WTC11 (cell line): ENCODE results near the gene MLC1. TPM values are rescaled to one million over a fixed set of nuclear protein-coding genes. Genes with fewer than 3 reads are reported as not detected.

Experiments used
- ATAC-seq: fragments of 200-7000 bp; cut with Tn5 transposase; 2 replicates; pipeline ENCODE4 v1.10.0; 2021; ENCODE audit warnings: mild to moderate bottlenecking, moderate library complexity
- CTCF ChIA-PET: fragments of 300-600 bp; sonication (Branson Sonifier 250); formaldehyde crosslinking; loops from one replicate; lab custom pipeline; 2021; ENCODE audit warnings: antibody characterized with exemption; lab: Charles Lee
- POLR2A ChIA-PET: fragments of 350-600 bp; sonication (Branson Sonifier 250); formaldehyde crosslinking; loops from one replicate; lab custom pipeline; 2021; ENCODE audit warnings: antibody characterized with exemption; lab: Charles Lee
- DNase-seq: peaks from one replicate; pipeline ENCODE4 v3.0.0; 2021; ENCODE audit warnings: low spot score
- H3K27ac Mint-ChIP-seq: 2 replicates; pipeline ENCODE4 v1.8.0; 2021; ENCODE audit warnings: mixed read lengths
- H3K27me3 Mint-ChIP-seq: 2 replicates; pipeline ENCODE4 v1.8.0; 2021; ENCODE audit warnings: low read depth, mild to moderate bottlenecking, moderate library complexity, mixed read lengths
- H3K36me3 Mint-ChIP-seq: 2 replicates; pipeline ENCODE4 v1.8.0; 2021; ENCODE audit warnings: mixed read lengths
- H3K4me1 Mint-ChIP-seq: 2 replicates; pipeline ENCODE4 v1.8.0; 2022; ENCODE audit warnings: mixed read lengths
- H3K4me3 Mint-ChIP-seq: 2 replicates; pipeline ENCODE4 v1.8.0; 2021; ENCODE audit warnings: mild to moderate bottlenecking, moderate library complexity, mixed read lengths
- H3K9me3 Mint-ChIP-seq: 2 replicates; pipeline ENCODE4 v1.8.0; 2021; ENCODE audit warnings: mixed read lengths
- CBFB ChIP-seq: sonication (generic); formaldehyde crosslinking; IDR thresholded peaks from 2 replicates; pipeline ENCODE4 v1.8.1; 2022; ENCODE audit warnings: mild to moderate bottlenecking, low read depth, missing genetic modification reagents
- ESRRA ChIP-seq: sonication (generic); formaldehyde crosslinking; IDR thresholded peaks from 2 replicates; pipeline ENCODE4 v1.8.1; 2022; ENCODE audit warnings: mild to moderate bottlenecking, missing genetic modification reagents, borderline replicate concordance
- KAT7 ChIP-seq: sonication (generic); formaldehyde crosslinking; IDR thresholded peaks from 2 replicates; pipeline ENCODE4 v1.8.1; 2023; ENCODE audit warnings: missing genetic modification reagents, mild to moderate bottlenecking, borderline replicate concordance
- MXD4 ChIP-seq: fragments of 250-450 bp; sonication (Bioruptor Pico); IDR thresholded peaks from 2 replicates; pipeline ENCODE4 v1.8.0; 2021; ENCODE audit warnings: mild to moderate bottlenecking, moderate library complexity, borderline replicate concordance
- NFATC4 ChIP-seq: fragments of 250-450 bp; sonication (Bioruptor Pico); IDR thresholded peaks from 2 replicates; pipeline ENCODE4 v1.9.0; 2021; ENCODE audit warnings: mild to moderate bottlenecking
- NFYB ChIP-seq: sonication (generic); formaldehyde crosslinking; conservative IDR thresholded peaks from 2 replicates; pipeline ENCODE4 v1.8.0; 2022; ENCODE audit warnings: low read depth, missing genetic modification reagents
- TEAD4 ChIP-seq: sonication (generic); formaldehyde crosslinking; IDR thresholded peaks from 2 replicates; pipeline ENCODE4 v1.8.0; 2022; ENCODE audit warnings: mild to moderate bottlenecking, missing genetic modification reagents
- ZNF121 ChIP-seq: sonication (generic); formaldehyde crosslinking; IDR thresholded peaks from 2 replicates; pipeline ENCODE4 v1.8.0; 2023; ENCODE audit warnings: missing genetic modification reagents
- ZNF317 ChIP-seq: sonication (generic); formaldehyde crosslinking; IDR thresholded peaks from 2 replicates; pipeline ENCODE4 v1.8.1; 2023; ENCODE audit warnings: low read depth, mild to moderate bottlenecking, moderate library complexity, missing genetic modification reagents, borderline replicate concordance
- ZNF396 ChIP-seq: fragments of 250-450 bp; sonication (Bioruptor Pico); IDR thresholded peaks from 2 replicates; pipeline ENCODE4 v1.8.0; 2021; ENCODE audit warnings: mild to moderate bottlenecking, moderate library complexity, borderline replicate concordance
- ZNF416 ChIP-seq: fragments of 250-450 bp; sonication (Bioruptor Pico); IDR thresholded peaks from 2 replicates; pipeline ENCODE4 v1.9.0; 2021; ENCODE audit warnings: mild to moderate bottlenecking, inconsistent platforms
- ZNF671 ChIP-seq: fragments of 250-450 bp; sonication (Bioruptor Pico); IDR thresholded peaks from 2 replicates; pipeline ENCODE4 v1.8.0; 2021; ENCODE audit warnings: mild to moderate bottlenecking
- total RNA-seq: library from RNA; stranded (reverse); gene quantifications from 3 replicates; pipeline ENCODE4 v1.2.3, GENCODE V29; 2021
- TF ChIP-seq, protein P1 (sequence below): sonication (generic); formaldehyde crosslinking; IDR thresholded peaks from 2 replicates; pipeline ENCODE4 v1.8.1; 2023; ENCODE audit warnings: mild to moderate bottlenecking, missing genetic modification reagents
- TF ChIP-seq, protein P2 (sequence below): sonication (generic); formaldehyde crosslinking; IDR thresholded peaks from 2 replicates; pipeline ENCODE4 v1.8.0; 2023; ENCODE audit warnings: missing genetic modification reagents
- TF ChIP-seq, protein P3 (sequence below): sonication (generic); formaldehyde crosslinking; IDR thresholded peaks from 2 replicates; pipeline ENCODE4 v1.8.1; 2022; ENCODE audit warnings: missing genetic modification reagents, borderline replicate concordance
- TF ChIP-seq, protein P4 (sequence below): sonication (generic); formaldehyde crosslinking; IDR thresholded peaks from 2 replicates; pipeline ENCODE4 v1.8.1; 2022; ENCODE audit warnings: mild to moderate bottlenecking, moderate library complexity, missing genetic modification reagents
- TF ChIP-seq, protein P5 (sequence below): sonication (generic); formaldehyde crosslinking; IDR thresholded peaks from 2 replicates; pipeline ENCODE4 v1.8.0; 2022; ENCODE audit warnings: mild to moderate bottlenecking, missing genetic modification reagents
- TF ChIP-seq, protein P6 (sequence below): sonication (generic); formaldehyde crosslinking; IDR thresholded peaks from 2 replicates; pipeline ENCODE4 v1.8.0; 2022; ENCODE audit warnings: mild to moderate bottlenecking, missing genetic modification reagents
- TF ChIP-seq, protein P7 (sequence below): sonication (generic); formaldehyde crosslinking; IDR thresholded peaks from 2 replicates; pipeline ENCODE4 v1.8.1; 2023; ENCODE audit warnings: mild to moderate bottlenecking, moderate library complexity, missing genetic modification reagents
- TF ChIP-seq, protein P8 (sequence below): fragments of 250-450 bp; sonication (Bioruptor Pico); IDR thresholded peaks from 2 replicates; pipeline ENCODE4 v1.8.0; 2021; ENCODE audit warnings: mild to moderate bottlenecking

MLC1 gene
- total RNA-seq, 1 experiment from 2014 or later: 0.13 TPM

DNA sequence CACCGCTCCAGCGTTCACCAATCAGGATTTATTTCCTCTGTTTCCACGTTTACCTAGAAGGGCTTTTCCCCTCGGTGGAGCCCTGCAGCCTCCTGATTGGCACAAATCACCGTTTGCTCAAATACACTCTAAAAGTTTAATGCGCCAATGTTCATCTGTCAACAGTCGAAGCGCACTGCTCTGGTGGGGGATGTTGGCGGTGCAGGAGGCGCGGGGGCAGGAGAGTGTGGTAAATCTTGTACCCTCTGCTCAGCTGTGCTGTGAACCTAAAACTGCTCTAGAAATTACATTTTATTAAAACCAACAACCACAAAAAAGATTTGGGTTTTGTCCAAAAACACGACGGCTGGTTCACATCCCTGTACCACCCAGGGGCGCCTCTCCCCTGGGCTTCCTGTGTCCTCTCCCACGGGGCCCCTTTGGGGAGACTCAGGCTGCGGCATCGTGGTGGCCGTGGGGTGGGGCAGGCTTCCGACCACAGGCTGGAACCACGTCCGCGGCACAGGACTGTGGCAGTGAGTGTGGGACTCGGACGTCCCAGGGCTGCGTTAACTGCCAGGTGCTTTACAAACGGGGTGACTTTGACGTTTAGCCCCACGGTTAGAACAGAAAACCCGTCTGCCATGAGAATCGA is 40.6 kb downstream of the MLC1 start (continued):
- TF ChIP-seq, protein P1, sequence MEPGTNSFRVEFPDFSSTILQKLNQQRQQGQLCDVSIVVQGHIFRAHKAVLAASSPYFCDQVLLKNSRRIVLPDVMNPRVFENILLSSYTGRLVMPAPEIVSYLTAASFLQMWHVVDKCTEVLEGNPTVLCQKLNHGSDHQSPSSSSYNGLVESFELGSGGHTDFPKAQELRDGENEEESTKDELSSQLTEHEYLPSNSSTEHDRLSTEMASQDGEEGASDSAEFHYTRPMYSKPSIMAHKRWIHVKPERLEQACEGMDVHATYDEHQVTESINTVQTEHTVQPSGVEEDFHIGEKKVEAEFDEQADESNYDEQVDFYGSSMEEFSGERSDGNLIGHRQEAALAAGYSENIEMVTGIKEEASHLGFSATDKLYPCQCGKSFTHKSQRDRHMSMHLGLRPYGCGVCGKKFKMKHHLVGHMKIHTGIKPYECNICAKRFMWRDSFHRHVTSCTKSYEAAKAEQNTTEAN: no peak

DNA sequence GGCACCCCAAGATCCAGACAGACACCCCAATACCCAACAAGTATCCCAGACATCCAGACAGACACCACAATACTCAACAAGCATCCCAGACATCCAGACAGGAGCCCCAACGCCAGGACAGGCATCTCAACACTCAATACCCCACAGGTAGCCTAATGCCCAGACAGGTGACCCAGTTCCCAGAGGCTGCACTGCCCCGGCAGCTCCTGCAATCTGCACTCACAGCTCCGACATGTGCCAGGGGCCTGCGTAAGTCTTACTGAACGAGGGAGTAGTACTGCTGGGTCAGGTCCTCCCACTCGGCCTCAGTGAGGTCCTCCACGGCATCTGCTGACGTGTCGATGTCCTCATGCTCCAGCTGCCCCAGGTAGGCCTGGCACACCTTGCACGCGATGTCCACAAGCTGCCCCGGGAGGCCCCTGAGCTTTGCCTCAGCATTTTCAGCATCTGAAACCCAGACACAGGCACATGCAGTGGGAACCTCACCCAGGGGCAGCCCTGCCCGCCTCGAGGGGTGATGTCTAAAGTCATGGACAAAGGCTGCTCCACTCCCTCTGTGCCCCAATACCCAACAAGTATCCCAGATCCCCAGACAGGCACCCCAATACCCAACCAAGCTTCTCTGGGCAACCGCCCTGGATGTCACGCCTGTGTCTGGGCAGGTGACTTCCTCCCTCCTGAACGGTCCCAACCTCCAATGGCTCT is 43.7 kb downstream of the MLC1 start:
- DNase-seq (no peak), ATAC-seq (no peak)
- Mint-ChIP-seq H3K4me1 (no peaks in the 10 kb centered on the region), H3K27ac (no peak overlapping the region), H3K4me3 (no peak overlapping the region), H3K9me3 (peaks cover 14% of the 10 kb centered on the region), H3K36me3 (no peaks in the 10 kb centered on the region), H3K27me3 (no peaks in the 10 kb centered on the region)
- POLR2A ChIA-PET: no interaction called here
- TF ChIP-seq MXD4 (CRISPR knock-in tag): no peak
- TF ChIP-seq, protein P2, sequence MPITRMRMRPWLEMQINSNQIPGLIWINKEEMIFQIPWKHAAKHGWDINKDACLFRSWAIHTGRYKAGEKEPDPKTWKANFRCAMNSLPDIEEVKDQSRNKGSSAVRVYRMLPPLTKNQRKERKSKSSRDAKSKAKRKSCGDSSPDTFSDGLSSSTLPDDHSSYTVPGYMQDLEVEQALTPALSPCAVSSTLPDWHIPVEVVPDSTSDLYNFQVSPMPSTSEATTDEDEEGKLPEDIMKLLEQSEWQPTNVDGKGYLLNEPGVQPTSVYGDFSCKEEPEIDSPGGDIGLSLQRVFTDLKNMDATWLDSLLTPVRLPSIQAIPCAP: no peak
- no peak for TF ChIP-seq ZNF396 (CRISPR knock-in tag)
- TF ChIP-seq, protein P3, sequence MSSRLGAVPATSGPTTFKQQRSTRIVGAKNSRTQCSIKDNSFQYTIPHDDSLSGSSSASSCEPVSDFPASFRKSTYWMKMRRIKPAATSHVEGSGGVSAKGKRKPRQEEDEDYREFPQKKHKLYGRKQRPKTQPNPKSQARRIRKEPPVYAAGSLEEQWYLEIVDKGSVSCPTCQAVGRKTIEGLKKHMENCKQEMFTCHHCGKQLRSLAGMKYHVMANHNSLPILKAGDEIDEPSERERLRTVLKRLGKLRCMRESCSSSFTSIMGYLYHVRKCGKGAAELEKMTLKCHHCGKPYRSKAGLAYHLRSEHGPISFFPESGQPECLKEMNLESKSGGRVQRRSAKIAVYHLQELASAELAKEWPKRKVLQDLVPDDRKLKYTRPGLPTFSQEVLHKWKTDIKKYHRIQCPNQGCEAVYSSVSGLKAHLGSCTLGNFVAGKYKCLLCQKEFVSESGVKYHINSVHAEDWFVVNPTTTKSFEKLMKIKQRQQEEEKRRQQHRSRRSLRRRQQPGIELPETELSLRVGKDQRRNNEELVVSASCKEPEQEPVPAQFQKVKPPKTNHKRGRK (CRISPR knock-in tag): no peak
- TF ChIP-seq TEAD4: no peak
- TF ChIP-seq NFYB: no peak
- no peak for TF ChIP-seq ESRRA (CRISPR knock-in tag)
- CTCF ChIA-PET: interaction anchor here (0.6 to 1.1 kb wide), 2 partner anchors 11 to 18 kb away, joined by 3 to 4 read pairs; no protein-coding TSS in a partner anchor

DNA sequence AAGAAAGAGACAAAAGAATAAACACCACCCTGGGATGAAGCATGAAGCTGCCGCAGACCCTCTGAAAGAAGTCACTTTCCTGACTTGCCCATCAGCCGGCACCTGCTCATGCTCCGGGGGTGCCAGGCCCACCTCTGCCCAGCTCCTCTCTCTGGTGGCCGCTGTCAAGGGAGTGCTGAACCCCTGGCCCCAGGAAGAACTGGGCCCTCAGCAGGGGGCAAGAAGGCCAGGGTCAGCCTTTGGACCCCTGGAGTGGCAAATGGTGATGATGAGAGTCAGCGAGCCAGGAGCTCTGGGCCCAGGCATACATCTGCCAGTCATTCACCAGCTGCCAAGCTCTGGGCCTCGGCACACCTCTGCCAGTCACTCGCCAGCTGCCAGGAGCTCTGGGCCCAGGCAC is 44.5 kb downstream of the MLC1 start:
- no peaks in the 10 kb centered on the region for H3K36me3 Mint-ChIP-seq
- POLR2A ChIA-PET: no interaction called here
- DNase-seq (no peak), ATAC-seq (no peak)
- H3K9me3 Mint-ChIP-seq: peaks cover 14% of the 10 kb centered on the region
- H3K4me3 Mint-ChIP-seq: no peak overlapping the region
- no peaks in the 10 kb centered on the region for H3K4me1 Mint-ChIP-seq
- CTCF ChIA-PET: interaction anchor here (0.6 to 1.1 kb wide), 2 partner anchors 10 to 19 kb away, joined by 3 to 4 read pairs; no protein-coding TSS in a partner anchor
- H3K27ac Mint-ChIP-seq: no peak overlapping the region
- no peaks in the 10 kb centered on the region for H3K27me3 Mint-ChIP-seq
- TF ChIP-seq, protein P4, sequence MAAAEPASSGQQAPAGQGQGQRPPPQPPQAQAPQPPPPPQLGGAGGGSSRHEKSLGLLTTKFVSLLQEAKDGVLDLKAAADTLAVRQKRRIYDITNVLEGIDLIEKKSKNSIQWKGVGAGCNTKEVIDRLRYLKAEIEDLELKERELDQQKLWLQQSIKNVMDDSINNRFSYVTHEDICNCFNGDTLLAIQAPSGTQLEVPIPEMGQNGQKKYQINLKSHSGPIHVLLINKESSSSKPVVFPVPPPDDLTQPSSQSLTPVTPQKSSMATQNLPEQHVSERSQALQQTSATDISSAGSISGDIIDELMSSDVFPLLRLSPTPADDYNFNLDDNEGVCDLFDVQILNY (CRISPR knock-in tag): no peak
- TF ChIP-seq ZNF416 (CRISPR knock-in tag) (no peak), NFYB (no peak), NFATC4 (CRISPR knock-in tag) (no peak), ZNF317 (no peak), KAT7 (CRISPR knock-in tag) (no peak), CBFB (CRISPR knock-in tag) (no peak), ZNF671 (CRISPR knock-in tag) (no peak), ZNF121 (no peak)
- TF ChIP-seq, protein P5, sequence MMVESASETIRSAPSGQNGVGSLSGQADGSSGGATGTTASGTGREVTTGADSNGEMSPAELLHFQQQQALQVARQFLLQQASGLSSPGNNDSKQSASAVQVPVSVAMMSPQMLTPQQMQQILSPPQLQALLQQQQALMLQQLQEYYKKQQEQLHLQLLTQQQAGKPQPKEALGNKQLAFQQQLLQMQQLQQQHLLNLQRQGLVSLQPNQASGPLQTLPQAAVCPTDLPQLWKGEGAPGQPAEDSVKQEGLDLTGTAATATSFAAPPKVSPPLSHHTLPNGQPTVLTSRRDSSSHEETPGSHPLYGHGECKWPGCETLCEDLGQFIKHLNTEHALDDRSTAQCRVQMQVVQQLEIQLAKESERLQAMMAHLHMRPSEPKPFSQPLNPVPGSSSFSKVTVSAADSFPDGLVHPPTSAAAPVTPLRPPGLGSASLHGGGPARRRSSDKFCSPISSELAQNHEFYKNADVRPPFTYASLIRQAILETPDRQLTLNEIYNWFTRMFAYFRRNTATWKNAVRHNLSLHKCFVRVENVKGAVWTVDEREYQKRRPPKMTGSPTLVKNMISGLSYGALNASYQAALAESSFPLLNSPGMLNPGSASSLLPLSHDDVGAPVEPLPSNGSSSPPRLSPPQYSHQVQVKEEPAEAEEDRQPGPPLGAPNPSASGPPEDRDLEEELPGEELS (CRISPR knock-in tag): no peak
- TF ChIP-seq, protein P6, sequence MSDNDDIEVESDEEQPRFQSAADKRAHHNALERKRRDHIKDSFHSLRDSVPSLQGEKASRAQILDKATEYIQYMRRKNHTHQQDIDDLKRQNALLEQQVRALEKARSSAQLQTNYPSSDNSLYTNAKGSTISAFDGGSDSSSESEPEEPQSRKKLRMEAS (CRISPR knock-in tag): no peak
- TF ChIP-seq, protein P7, sequence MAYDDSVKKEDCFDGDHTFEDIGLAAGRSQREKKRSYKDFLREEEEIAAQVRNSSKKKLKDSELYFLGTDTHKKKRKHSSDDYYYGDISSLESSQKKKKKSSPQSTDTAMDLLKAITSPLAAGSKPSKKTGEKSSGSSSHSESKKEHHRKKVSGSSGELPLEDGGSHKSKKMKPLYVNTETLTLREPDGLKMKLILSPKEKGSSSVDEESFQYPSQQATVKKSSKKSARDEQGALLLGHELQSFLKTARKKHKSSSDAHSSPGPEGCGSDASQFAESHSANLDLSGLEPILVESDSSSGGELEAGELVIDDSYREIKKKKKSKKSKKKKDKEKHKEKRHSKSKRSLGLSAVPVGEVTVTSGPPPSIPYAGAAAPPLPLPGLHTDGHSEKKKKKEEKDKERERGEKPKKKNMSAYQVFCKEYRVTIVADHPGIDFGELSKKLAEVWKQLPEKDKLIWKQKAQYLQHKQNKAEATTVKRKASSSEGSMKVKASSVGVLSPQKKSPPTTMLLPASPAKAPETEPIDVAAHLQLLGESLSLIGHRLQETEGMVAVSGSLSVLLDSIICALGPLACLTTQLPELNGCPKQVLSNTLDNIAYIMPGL (CRISPR knock-in tag): no peak
- TF ChIP-seq, protein P8, sequence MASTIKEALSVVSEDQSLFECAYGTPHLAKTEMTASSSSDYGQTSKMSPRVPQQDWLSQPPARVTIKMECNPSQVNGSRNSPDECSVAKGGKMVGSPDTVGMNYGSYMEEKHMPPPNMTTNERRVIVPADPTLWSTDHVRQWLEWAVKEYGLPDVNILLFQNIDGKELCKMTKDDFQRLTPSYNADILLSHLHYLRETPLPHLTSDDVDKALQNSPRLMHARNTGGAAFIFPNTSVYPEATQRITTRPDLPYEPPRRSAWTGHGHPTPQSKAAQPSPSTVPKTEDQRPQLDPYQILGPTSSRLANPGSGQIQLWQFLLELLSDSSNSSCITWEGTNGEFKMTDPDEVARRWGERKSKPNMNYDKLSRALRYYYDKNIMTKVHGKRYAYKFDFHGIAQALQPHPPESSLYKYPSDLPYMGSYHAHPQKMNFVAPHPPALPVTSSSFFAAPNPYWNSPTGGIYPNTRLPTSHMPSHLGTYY (CRISPR knock-in tag): no peak
